DOHH2 (cell line): ENCODE measurements around the gene EEF1A1.

Source experiments
- EZH2phosphoT487 ChIP-seq: fragments of 200-600 bp; sonication (generic); IDR thresholded peaks from 2 replicates; pipeline ENCODE4 v1.6.1; 2017; ENCODE audit warnings: borderline replicate concordance, mild to moderate bottlenecking, antibody characterized with exemption, low read length, moderate library complexity, mixed read lengths
- TF ChIP-seq, protein P1 (sequence below): fragments of 200-600 bp; sonication (generic); IDR thresholded peaks from one replicate; pipeline ENCODE4 v1.5.1; 2014; ENCODE audit warnings: antibody characterized with exemption, mild to moderate bottlenecking, low read depth, low read length; ENCODE audit not compliant: poor library complexity, severe bottlenecking

DNA sequence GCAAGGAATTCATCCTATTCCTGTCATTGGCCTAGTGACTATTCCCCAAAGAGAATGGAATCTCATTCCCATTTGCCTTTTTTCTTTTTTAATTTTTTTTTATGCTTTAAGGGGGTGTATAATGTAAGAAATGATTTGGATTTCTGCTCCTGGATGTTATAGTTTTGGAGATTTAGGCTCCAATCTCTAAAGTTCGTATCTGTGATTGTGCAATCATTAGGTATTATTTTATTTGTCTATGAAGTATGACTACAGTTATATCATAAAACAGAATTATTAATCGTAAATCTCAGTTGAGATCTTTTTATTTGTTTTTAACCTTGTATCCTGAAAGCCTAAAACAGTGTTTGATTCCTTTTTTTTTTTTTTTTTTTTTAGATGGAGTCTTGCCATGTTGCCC, 41.7 kb upstream of the EEF1A1 start:
- TF ChIP-seq, protein P1, sequence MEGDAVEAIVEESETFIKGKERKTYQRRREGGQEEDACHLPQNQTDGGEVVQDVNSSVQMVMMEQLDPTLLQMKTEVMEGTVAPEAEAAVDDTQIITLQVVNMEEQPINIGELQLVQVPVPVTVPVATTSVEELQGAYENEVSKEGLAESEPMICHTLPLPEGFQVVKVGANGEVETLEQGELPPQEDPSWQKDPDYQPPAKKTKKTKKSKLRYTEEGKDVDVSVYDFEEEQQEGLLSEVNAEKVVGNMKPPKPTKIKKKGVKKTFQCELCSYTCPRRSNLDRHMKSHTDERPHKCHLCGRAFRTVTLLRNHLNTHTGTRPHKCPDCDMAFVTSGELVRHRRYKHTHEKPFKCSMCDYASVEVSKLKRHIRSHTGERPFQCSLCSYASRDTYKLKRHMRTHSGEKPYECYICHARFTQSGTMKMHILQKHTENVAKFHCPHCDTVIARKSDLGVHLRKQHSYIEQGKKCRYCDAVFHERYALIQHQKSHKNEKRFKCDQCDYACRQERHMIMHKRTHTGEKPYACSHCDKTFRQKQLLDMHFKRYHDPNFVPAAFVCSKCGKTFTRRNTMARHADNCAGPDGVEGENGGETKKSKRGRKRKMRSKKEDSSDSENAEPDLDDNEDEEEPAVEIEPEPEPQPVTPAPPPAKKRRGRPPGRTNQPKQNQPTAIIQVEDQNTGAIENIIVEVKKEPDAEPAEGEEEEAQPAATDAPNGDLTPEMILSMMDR, result no peak
- TF ChIP-seq EZH2phosphoT487, result no peak
